Activated CD8-positive, alpha-beta T cell treated with anti-CD3 and anti-CD28 coated beads, Interleukin-2, amount 10 ng/mL, durations not matched to agents 7 days and 5 days (primary cell): ENCODE data around the gene RNU1-1. TPM values are rescaled to one million over a fixed set of nuclear protein-coding genes. Genes with fewer than 3 reads are reported as not detected.
"Not testable (repeated sequence)": the region's sequence is repeated elsewhere in the genome, so short reads cannot be mapped to it uniquely, and the experiment has no call there.

Experiments
- ATAC-seq: fragments of 150-1000 bp; cut with Tn5 transposase; one replicate; pipeline ENCODE4 v1.10.0; 2021; ENCODE audit warnings: moderate library complexity
- CTCF ChIA-PET: fragments of 350-600 bp; sonication (Branson Sonifier 250); formaldehyde crosslinking; loops from one replicate; lab custom pipeline; 2021; ENCODE audit warnings: antibody characterized with exemption; lab: Charles Lee
- POLR2A ChIA-PET: fragments of 350-600 bp; sonication (Branson Sonifier 250); formaldehyde crosslinking; loops from one replicate; lab custom pipeline; 2021; ENCODE audit warnings: antibody characterized with exemption; lab: Charles Lee
- DNase-seq: peaks from one replicate; pipeline ENCODE4 v3.0.0-alpha.2; 2020
- H3K27ac Mint-ChIP-seq: one replicate; pipeline ENCODE4 v1.8.0; 2021; ENCODE audit warnings: mild to moderate bottlenecking, mixed read lengths
- H3K27me3 Mint-ChIP-seq: one replicate; pipeline ENCODE4 v1.8.0; 2021; ENCODE audit warnings: low read depth, mixed read lengths
- H3K36me3 Mint-ChIP-seq: one replicate; pipeline ENCODE4 v1.8.0; 2021; ENCODE audit warnings: low read depth, mixed read lengths
- H3K4me1 Mint-ChIP-seq: one replicate; pipeline ENCODE4 v1.8.0; 2021; ENCODE audit warnings: low read depth, mixed read lengths
- H3K4me3 Mint-ChIP-seq: one replicate; pipeline ENCODE4 v1.8.0; 2021; ENCODE audit warnings: mild to moderate bottlenecking, mixed read lengths
- H3K9me3 Mint-ChIP-seq: one replicate; pipeline ENCODE4 v1.8.0; 2022; ENCODE audit warnings: mixed read lengths; ENCODE audit not compliant: insufficient read depth
- total RNA-seq, 2 experiments: library from RNA; stranded (reverse); gene quantifications; one replicate each; pipeline ENCODE4 v1.2.3, GENCODE V29; 2021

RNU1-1 gene
- total RNA-seq, 2 experiments from 2014 or later: 1,730 to 2,232 TPM

DNA sequence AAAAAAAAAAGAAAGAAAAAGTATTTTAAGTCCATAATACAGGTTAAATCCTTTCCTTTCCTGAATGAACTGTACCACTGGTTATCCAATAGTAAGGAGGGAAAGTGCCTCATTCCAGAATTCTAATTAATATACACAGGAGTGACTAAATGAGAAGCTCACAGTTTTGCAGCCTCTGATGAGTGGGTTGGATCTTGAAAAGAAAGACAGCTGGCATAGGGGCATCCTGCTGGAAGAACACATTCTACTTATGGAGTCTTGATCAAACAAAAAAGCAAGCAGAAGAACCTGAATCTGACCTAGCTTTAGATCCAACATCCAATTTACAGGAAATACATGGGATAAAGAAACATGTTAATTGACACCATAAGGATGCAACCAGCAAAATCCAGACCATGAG is 27.1 kb downstream of the RNU1-1 start:
- H3K36me3 Mint-ChIP-seq, H3K4me1 Mint-ChIP-seq, H3K9me3 Mint-ChIP-seq, DNase-seq, CTCF ChIA-PET, H3K27me3 Mint-ChIP-seq, H3K27ac Mint-ChIP-seq, POLR2A ChIA-PET, H3K4me3 Mint-ChIP-seq, ATAC-seq: not testable (repeated sequence)

DNA sequence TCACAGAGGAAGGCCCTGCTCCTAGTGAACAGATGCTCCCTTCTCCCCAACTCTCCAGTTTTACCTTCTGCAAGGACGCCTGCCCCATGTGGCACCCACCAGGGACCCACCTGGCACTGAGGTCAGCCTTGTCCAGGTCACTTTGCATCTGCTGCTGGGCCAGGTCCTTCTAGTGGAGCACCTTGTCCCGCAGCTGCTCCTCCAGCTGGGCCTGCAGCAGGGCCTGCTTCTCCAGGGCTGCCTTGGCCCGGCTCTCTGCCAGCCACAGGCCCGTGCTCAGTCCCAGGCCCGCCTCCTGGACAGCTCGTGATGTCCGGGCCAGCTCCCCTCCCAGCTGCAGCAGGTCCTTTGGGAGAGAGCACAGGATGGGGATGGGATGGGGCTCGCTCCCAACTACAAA is 27.8 kb downstream of the RNU1-1 start:
- H3K27me3 Mint-ChIP-seq, POLR2A ChIA-PET, H3K4me3 Mint-ChIP-seq, H3K36me3 Mint-ChIP-seq, H3K9me3 Mint-ChIP-seq, ATAC-seq, H3K27ac Mint-ChIP-seq, H3K4me1 Mint-ChIP-seq, DNase-seq: not testable (repeated sequence)
- CTCF ChIA-PET: interaction anchor here (1.6 kb wide), 1 partner anchor 46 kb away, joined by 4 read pairs; the partner anchor contains the start of gene NECAP2

DNA sequence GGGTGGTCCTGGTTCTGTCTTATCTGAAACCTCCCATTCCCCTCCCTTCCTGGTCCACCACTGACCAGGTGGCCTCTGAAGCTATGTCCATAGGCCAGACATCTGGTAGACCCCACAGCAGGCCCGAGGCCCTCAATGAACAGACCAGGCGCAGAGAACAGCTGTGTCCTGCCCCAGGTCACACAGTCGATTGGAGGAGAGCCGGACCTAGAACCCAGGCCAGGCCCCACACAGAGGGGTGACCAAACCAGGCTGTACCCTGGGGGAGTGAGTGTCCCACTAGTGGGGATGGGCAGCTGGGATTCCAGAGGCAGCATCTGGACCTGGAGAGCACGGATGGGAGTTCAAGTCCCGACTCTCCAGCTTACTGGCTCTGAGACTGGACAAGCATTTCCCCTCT is 29.2 kb downstream of the RNU1-1 start:
- no peaks in the 10 kb centered on the region for H3K4me1 Mint-ChIP-seq
- peaks cover 10% of the 10 kb centered on the region for H3K36me3 Mint-ChIP-seq
- CTCF ChIA-PET: no interaction called here
- no peak overlapping the region for H3K4me3 Mint-ChIP-seq
- no peak for DNase-seq
- no peaks in the 10 kb centered on the region for H3K9me3 Mint-ChIP-seq
- POLR2A ChIA-PET: no interaction called here
- no peak overlapping the region for H3K27ac Mint-ChIP-seq
- H3K27me3 Mint-ChIP-seq: no peaks in the 10 kb centered on the region
- ATAC-seq: no peak

DNA sequence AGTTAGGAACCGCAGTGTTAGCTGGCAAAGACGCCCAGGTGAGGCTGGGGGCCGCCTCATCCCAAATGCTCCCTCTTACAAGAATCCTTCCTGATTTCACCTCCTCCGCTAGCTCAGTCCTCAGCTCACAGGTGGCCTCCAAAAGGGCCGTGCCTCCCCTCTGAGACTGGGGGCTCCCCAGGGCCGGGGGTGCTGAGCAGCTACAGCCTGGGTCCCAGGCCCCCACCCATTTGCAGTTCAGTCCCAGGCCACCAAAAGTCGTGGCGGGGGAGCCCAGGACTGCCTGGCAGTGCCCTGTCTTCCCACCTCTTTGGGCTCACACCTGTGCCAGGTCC is 29.6 kb downstream of the RNU1-1 start:
- H3K4me3 Mint-ChIP-seq: no peak overlapping the region
- no peaks in the 10 kb centered on the region for H3K9me3 Mint-ChIP-seq
- no peaks in the 10 kb centered on the region for H3K4me1 Mint-ChIP-seq
- ATAC-seq (no peak), DNase-seq (no peak)
- H3K27me3 Mint-ChIP-seq: no peaks in the 10 kb centered on the region
- no peak overlapping the region for H3K27ac Mint-ChIP-seq
- peaks cover 10% of the 10 kb centered on the region for H3K36me3 Mint-ChIP-seq
- CTCF ChIA-PET: no interaction called here
- POLR2A ChIA-PET: no interaction called here

DNA sequence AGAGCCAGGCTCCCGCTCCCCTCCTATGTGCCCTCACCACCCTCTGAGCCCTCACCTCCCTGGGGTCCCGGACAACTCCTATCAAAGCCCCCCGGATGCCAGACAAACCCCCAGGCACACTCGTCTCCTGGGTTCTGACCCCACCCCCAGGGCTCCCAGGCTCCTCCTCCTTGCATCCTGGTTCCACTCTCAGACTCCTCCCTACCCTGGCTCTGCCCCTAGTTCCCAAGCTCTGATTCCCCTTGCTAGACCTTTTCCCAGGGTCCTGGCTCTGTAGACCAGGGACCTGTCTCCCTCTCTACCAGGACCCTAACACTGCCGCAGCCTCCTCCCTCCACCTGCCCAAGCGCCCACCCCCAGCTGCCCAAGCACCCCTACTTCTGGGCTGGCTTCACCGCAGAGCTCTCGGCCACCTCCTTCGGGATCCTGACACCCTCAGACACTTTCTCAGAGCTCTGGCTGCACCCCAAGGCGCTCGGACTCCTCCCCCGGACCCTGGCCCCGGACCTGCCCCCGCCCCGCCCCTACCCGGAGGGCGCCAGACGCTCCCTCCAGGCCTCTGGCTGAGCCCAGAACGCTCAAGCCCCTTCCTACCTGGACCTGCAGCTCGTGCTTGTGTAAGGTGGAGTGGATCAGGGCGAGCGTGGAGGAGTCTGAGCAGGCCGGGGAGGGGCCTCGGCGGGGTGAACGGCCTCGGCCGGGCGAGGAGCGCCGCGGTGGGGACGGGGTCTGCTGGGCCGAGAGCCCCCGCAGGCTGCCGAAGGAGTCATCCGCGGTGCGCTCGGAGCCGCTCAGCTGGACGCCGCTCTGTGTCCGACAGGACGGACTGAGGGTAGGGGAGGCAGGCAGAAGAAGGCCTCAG is 30.2 kb downstream of the RNU1-1 start:
- H3K36me3 Mint-ChIP-seq: peaks cover 10% of the 10 kb centered on the region
- DNase-seq, POLR2A ChIA-PET, H3K27ac Mint-ChIP-seq, H3K27me3 Mint-ChIP-seq, CTCF ChIA-PET, H3K9me3 Mint-ChIP-seq, ATAC-seq, H3K4me1 Mint-ChIP-seq, H3K4me3 Mint-ChIP-seq: not testable (repeated sequence)

DNA sequence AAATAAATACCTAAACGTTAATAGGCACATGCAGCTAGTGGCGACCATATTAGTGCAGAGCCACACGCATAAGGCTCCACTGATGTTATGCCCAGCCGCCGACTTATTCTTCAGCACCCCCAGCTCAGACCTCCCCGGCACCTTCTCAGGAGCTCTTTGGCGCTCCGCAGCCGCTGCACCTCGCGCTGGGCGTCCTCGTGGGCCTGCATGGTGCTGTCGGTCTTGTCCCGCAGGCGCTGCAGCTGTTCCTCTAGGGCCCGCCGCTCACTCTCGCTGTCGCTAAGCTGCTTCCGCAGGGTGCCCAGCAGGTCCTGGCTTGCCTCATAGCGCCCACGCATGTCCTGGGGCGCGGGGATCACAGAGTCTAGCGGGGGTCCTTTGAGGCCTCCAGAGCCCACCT is 30.9 kb downstream of the RNU1-1 start:
- H3K27me3 Mint-ChIP-seq, ATAC-seq, POLR2A ChIA-PET, H3K4me1 Mint-ChIP-seq, CTCF ChIA-PET, H3K4me3 Mint-ChIP-seq, H3K9me3 Mint-ChIP-seq, DNase-seq, H3K27ac Mint-ChIP-seq: not testable (repeated sequence)
- H3K36me3 Mint-ChIP-seq: peaks cover 14% of the 10 kb centered on the region

DNA sequence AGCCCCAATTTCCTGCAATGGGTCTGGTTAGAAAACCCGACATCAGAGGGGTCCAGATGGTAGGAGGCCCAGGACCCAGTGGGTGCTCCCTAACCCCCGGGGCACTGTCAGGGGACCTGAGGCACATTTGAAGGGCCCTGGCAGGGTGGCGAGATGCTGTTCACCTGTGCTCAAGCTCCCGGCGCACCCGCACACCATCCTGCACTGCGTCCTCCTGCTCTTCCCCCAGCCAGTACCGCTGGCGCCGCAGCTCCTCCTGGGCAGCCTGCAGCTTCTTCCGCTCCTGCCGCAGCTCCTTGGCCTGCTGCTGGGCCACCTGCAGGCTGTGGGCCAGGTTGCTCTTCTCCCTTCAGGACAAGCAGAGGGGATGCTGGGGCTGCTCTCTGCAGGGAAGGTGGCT is 36.0 kb downstream of the RNU1-1 start:
- no peak for ATAC-seq
- POLR2A ChIA-PET: interaction anchor here (1.0 kb wide), 1 partner anchor 35 kb away, joined by 3 read pairs; no protein-coding TSS in a partner anchor
- Mint-ChIP-seq H3K27me3 (no peaks in the 10 kb centered on the region), H3K9me3 (no peaks in the 10 kb centered on the region), H3K27ac (no peak overlapping the region), H3K36me3 (peaks cover 14% of the 10 kb centered on the region), H3K4me3 (no peak overlapping the region), H3K4me1 (no peaks in the 10 kb centered on the region)
- CTCF ChIA-PET: no interaction called here
- DNase-seq: no peak

DNA sequence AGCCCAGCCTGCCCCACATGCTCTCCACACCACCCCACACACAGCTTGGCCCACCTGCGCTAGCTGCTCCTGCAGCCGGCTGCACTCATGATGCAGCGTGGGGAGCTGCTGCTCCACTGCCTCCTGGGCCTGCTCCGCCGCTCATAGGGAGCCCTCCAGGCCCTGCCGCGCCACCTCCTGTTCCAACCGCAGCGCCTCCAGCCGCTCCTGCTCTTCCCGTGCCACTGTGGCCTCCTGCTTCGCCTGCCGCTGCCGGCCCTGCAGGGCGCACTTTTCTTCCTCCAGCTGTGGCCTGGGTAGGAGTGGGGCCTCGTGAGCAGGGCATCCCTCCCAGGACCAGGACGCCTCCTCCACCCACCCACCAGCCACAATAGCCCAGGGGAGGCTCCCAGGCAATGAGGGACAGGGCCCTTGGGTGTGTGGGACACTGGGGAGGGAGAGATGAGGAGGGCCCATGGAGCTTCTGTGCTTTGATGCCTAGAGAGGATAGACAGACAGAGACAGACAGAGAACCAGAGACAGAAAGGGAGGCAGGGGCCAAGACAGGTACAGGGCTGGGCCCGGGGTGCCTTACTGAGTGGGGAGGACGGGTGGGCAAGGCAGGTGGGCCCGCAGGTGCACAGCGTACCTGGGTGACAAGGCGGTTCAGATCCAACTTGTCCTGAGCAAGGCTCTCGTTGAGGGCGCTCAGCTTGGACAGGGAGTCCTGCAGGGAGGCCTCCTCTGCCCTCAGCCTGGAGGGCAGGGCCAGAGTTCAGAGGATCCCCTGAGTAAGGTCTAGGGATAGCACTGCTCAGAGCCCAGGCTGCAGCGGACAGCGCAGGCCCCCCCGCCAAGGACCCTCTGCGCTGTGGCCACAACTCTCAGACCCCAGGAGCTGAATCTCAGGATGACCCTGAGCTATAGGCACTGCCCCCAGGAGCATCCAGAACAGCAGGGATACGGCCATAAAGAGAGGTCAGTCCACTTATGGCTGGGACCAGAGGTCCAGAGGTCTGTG is 38.0 kb downstream of the RNU1-1 start:
- CTCF ChIA-PET, H3K27ac Mint-ChIP-seq, POLR2A ChIA-PET, H3K27me3 Mint-ChIP-seq, H3K4me1 Mint-ChIP-seq, ATAC-seq, H3K9me3 Mint-ChIP-seq, H3K4me3 Mint-ChIP-seq, H3K36me3 Mint-ChIP-seq, DNase-seq: not testable (repeated sequence)

DNA sequence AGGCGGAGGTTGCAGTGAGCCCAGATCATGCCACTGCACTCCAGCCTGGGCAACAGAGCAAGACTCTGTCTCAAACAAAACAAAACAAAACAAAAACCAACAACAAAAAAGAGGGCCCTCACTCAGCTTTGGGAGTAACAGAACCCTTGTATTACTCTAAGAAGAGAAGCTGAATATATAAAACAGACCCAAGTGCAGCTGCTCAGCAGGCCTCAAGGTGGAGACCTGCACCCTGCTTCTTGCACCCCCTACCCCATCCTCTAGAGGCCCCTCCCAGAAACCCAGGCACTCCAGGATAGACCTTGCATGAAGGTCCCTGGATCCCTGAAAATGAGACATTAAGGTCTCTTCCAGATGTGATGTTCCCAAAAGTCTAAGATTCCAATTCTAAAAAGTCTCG is 39.2 kb downstream of the RNU1-1 start:
- H3K36me3 Mint-ChIP-seq, CTCF ChIA-PET, H3K4me1 Mint-ChIP-seq, H3K9me3 Mint-ChIP-seq, H3K27me3 Mint-ChIP-seq, ATAC-seq, POLR2A ChIA-PET, DNase-seq, H3K4me3 Mint-ChIP-seq, H3K27ac Mint-ChIP-seq: not testable (repeated sequence)

DNA sequence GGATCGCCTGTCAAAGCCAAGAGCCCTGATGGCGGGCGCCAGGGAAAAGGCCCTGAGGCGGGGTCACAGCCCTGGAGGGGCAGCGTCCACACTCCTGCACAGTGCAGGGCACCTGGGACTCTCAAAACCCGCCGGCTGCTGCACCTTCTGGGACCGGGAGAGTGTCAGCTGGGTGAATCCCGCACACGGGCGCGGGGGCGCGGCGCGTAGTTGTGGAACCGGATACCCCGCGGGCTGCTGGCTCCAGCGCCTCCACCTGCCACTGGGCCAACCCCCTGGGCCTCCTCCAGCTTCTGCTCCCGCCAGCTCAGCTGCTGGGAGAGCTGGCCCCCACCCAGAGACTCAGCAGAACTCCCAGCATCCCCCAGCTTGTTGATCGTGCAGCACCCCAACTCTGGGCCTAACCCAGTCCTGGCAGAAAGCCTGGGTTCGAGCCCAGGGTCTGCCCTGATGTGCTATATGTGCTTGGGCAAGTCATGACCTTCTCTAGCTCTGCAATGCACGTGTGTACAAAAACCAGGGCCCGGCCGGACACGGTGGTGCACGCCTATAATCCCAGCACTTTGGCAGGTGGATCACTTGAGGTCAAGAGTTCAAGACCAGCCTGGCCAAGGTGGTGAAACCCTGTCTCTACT is 39.8 kb downstream of the RNU1-1 start:
- ChIA-PET CTCF (no interaction called here), POLR2A (no interaction called here)
- ATAC-seq: no peak
- Mint-ChIP-seq H3K36me3 (peaks cover 4% of the 10 kb centered on the region), H3K4me1 (no peaks in the 10 kb centered on the region), H3K27me3 (no peaks in the 10 kb centered on the region), H3K27ac (no peak overlapping the region), H3K4me3 (no peak overlapping the region), H3K9me3 (no peaks in the 10 kb centered on the region)
- DNase-seq: no peak

DNA sequence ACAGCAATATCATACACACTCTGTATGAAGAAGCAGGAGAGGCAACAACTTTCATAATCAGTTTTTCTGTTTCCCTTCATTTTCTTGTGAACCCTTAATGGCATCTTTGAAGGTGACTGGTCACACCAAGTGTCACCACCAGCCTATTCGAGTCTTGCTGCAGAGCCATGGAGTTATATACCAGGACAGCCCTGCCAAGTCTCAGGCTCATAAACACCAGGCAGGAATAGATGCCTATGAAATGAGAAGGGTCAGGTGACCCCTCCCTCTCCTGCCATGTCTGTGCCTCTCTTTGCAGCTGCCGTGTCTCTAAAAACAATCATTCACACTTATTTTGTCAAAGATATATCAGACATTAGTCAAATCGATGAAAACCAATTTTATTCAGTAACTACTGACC is 45.5 kb downstream of the RNU1-1 start:
- CTCF ChIA-PET: interaction anchor here (0.6 kb wide), 1 partner anchor 29 kb away, joined by 3 read pairs; no protein-coding TSS in a partner anchor

More for the DNA sequence above, 45.5 kb downstream of the RNU1-1 start:
- Mint-ChIP-seq H3K27ac (no peak overlapping the region), H3K27me3 (no peaks in the 10 kb centered on the region), H3K4me1 (no peaks in the 10 kb centered on the region), H3K4me3 (no peak overlapping the region), H3K9me3 (no peaks in the 10 kb centered on the region), H3K36me3 (peaks cover 11% of the 10 kb centered on the region)
- DNase-seq (no peak), ATAC-seq (no peak)
- POLR2A ChIA-PET: no interaction called here
